ENCODE data around the gene TMOD1. TPM values are rescaled to one million over a fixed set of nuclear protein-coding genes. Genes with fewer than 3 reads are reported as not detected.
"Not testable (repeated sequence)": the region's sequence is repeated elsewhere in the genome, so short reads cannot be mapped to it uniquely, and the experiment has no call there.

TMOD1 gene
- total and polyA plus RNA-seq, 10 donors = 1.6 to 5.8 (median 2.7) TPM

GRCh38 chr9:97574921-97575672, 73.6 kb downstream of the TMOD1 start:
- intact Hi-C loops (cut with DNase I; ENCODE audit: low total_unique reads); H3K27me3 ChIP-seq (replicated peaks in 1 of 7); H3K9me3 ChIP-seq; H3K36me3 ChIP-seq: not testable (repeated sequence)
- peak in 2 of 3 donors; percentile 40 to 90 for TF ChIP-seq POLR2AphosphoS5 (IDR thresholded peaks at IDR 0.05)
- Histone ChIP-seq H3K27ac (peak overlapping the region in 3 of 8 donors; percentile 30 to 66 (median 40)), H3K4me1 (peaks cover 0 to 14% (median 4%) of the 10 kb centered on the region in 6 donors), H3K4me3 (peak overlapping the region in 6 of 8 donors; percentile 11 to 65 (median 32))
- peak; percentile 54 for DNase-seq
- WGBS, 5 donors = 44 to 61% (median 52%) methylated on average over 21 of the region's 21 CpGs

GRCh38 chr9:97575673-97576200, 74.3 kb downstream of the TMOD1 start:
- no peaks in the 10 kb centered on the region for H3K9me3 ChIP-seq
- H3K27me3 ChIP-seq (replicated peaks in 1 of 7) = peaks cover 0 to 5% (median 0%) of the 10 kb centered on the region in 7 donors
- no peaks in the 10 kb centered on the region for H3K36me3 ChIP-seq
- TF ChIP-seq CTCF (IDR thresholded peaks at IDR 0.05 in 8 of 11, conservative IDR thresholded peaks at IDR 0.05 in 3 of 11) (no peak), POLR2AphosphoS5 (IDR thresholded peaks at IDR 0.05) (no peak), POLR2A (IDR thresholded peaks at IDR 0.05) (no peak)
- peak overlapping the region in 1 of 8 donors; percentile 66 for H3K27ac ChIP-seq
- WGBS, 5 donors = 45 to 66% (median 55%) methylated on average over 11 of the region's 11 CpGs
- peak overlapping the region in 5 of 8 donors; percentile 28 to 65 (median 34) for H3K4me3 ChIP-seq
- intact Hi-C loops (cut with DNase I; ENCODE audit: low total_unique reads) = no loop called here
- peaks cover 0 to 14% (median 4%) of the 10 kb centered on the region in 6 donors for H3K4me1 ChIP-seq
- DNase-seq = peak; percentile 19

GRCh38 chr9:97577051-97577450, 75.6 kb downstream of the TMOD1 start:
- no peak for DNase-seq
- Histone ChIP-seq H3K27ac (no peak overlapping the region), H3K9me3 (no peaks in the 10 kb centered on the region), H3K4me1 (peaks cover 0 to 14% (median 4%) of the 10 kb centered on the region in 6 donors), H3K4me3 (no peak overlapping the region), H3K27me3 (replicated peaks in 1 of 7) (peaks cover 0 to 5% (median 0%) of the 10 kb centered on the region in 7 donors), H3K36me3 (no peaks in the 10 kb centered on the region)
- intact Hi-C loops (cut with DNase I; ENCODE audit: low total_unique reads) = no loop called here
- WGBS, 5 donors = 69 to 85% (median 78%) methylated on average over 5 of the region's 5 CpGs
- no peak for TF ChIP-seq POLR2AphosphoS5 (IDR thresholded peaks at IDR 0.05)
- no peak for TF ChIP-seq CTCF (IDR thresholded peaks at IDR 0.05 in 8 of 11, conservative IDR thresholded peaks at IDR 0.05 in 3 of 11)
- no peak for TF ChIP-seq POLR2A (IDR thresholded peaks at IDR 0.05)

- Histone ChIP-seq H3K27me3 (replicated peaks in 1 of 7) (peaks cover 0 to 5% (median 0%) of the 10 kb centered on the region in 7 donors), H3K27ac (no peak overlapping the region), H3K4me3 (no peak overlapping the region), H3K4me1 (peaks cover 0 to 14% (median 4%) of the 10 kb centered on the region in 6 donors), H3K9me3 (no peaks in the 10 kb centered on the region), H3K36me3 (no peaks in the 10 kb centered on the region)
- 81 to 89% (median 84%) methylated on average over 5 of the region's 5 CpGs for WGBS, 5 donors
- intact Hi-C loops (cut with DNase I; ENCODE audit: low total_unique reads) = no loop called here
- TF ChIP-seq CTCF (IDR thresholded peaks at IDR 0.05 in 8 of 11, conservative IDR thresholded peaks at IDR 0.05 in 3 of 11) (no peak), POLR2AphosphoS5 (IDR thresholded peaks at IDR 0.05) (no peak), POLR2A (IDR thresholded peaks at IDR 0.05) (no peak)
- DNase-seq = no peak
These were observed 77.4 kb downstream of the TMOD1 start for GRCh38 chr9:97578846-97579245.
